ENCODE measurements around the gene ARL2.

- TF ChIP-seq GABPA (IDR thresholded peaks at IDR 0.05; ENCODE audit: low read depth) (no peak), FOXM1 (IDR thresholded peaks at IDR 0.05; ENCODE audit: low read depth) (no peak), RAD21 (IDR thresholded peaks at IDR 0.05; ENCODE audit: low read length) (no peak), GATA2 (CRISPR knock-in tag; IDR thresholded peaks at IDR 0.05) (no peak), YY1 (IDR thresholded peaks at IDR 0.05; ENCODE audit: low read depth) (no peak), NFIC (IDR thresholded peaks at IDR 0.05; ENCODE audit: borderline replicate concordance) (no peak), CTCF (IDR thresholded peaks at IDR 0.05) (no peak), EP300 (IDR thresholded peaks at IDR 0.05; ENCODE audit: borderline replicate concordance in 1 of 2, low read depth in 1 of 2, low read length in 1 of 2) (no peak), RXRA (IDR thresholded peaks at IDR 0.05; ENCODE audit: borderline replicate concordance, low read depth) (no peak), SIN3A (IDR thresholded peaks at IDR 0.05; ENCODE audit: borderline replicate concordance, low read depth, low read length) (no peak)
Measured at GRCh38 chr11:65026810-65027209, 12.8 kb downstream of the ARL2 start.
